Measurements from ENCODE around the gene G6PC2.

Gene G6PC2

GRCh38 chr2:168949324-168949723 is 48.2 kb downstream of the G6PC2 start:
- no peak for TF ChIP-seq CTCF (IDR thresholded peaks at IDR 0.05; ENCODE audit: borderline replicate concordance, insufficient read depth, low read depth, low read length)
- no peak overlapping the region for H3K4me3 ChIP-seq (ENCODE audit: low read depth, low read length)

- TF ChIP-seq CTCF (IDR thresholded peaks at IDR 0.05; ENCODE audit: borderline replicate concordance, insufficient read depth, low read depth, low read length): no peak
- no peak overlapping the region for H3K4me3 ChIP-seq (ENCODE audit: low read depth, low read length)
Measured at GRCh38 chr2:168951871-168952270, 50.8 kb downstream of the G6PC2 start.

GRCh38 chr2:168952424-168952823 is 51.3 kb downstream of the G6PC2 start:
- H3K4me3 ChIP-seq (ENCODE audit: low read depth, low read length): no peak overlapping the region
- no peak for TF ChIP-seq CTCF (IDR thresholded peaks at IDR 0.05; ENCODE audit: borderline replicate concordance, insufficient read depth, low read depth, low read length)

GRCh38 chr2:168954256-168954655 is 53.2 kb downstream of the G6PC2 start:
- no peak for TF ChIP-seq CTCF (IDR thresholded peaks at IDR 0.05; ENCODE audit: borderline replicate concordance, insufficient read depth, low read depth, low read length)

GRCh38 chr2:168955321-168955720 is 54.2 kb downstream of the G6PC2 start:
- H3K4me3 ChIP-seq (ENCODE audit: low read depth, low read length): no peak overlapping the region
- TF ChIP-seq CTCF (IDR thresholded peaks at IDR 0.05; ENCODE audit: borderline replicate concordance, insufficient read depth, low read depth, low read length): no peak

More at GRCh38 chr2:168954256-168954655, 53.2 kb downstream of the G6PC2 start:
- H3K4me3 ChIP-seq (ENCODE audit: low read depth, low read length): no peak overlapping the region

- H3K4me3 ChIP-seq (ENCODE audit: low read depth, low read length): no peak overlapping the region
- TF ChIP-seq CTCF (IDR thresholded peaks at IDR 0.05; ENCODE audit: borderline replicate concordance, insufficient read depth, low read depth, low read length): no peak
Measured at GRCh38 chr2:168956392-168956791, 55.3 kb downstream of the G6PC2 start.

All from GM12875 (cell line).